Mucosa of rectum (tissue), 2 donors: ENCODE measurements around the gene MACROD2.

Experiments
- H3K27ac ChIP-seq, 2 donors: one replicate each; pipeline ENCODE4 v1.7.0; 2013; ENCODE audit warnings: inconsistent platforms in 2 of 2, low read depth in 2 of 2, low read length in 2 of 2
- H3K27me3 ChIP-seq, 2 donors: one replicate each; pipeline ENCODE4 v1.7.0; 2013; ENCODE audit warnings: low read length in 2 of 2; ENCODE audit not compliant: control insufficient read depth in 2 of 2, insufficient read depth in 2 of 2
- H3K36me3 ChIP-seq, 2 donors: one replicate each; pipeline ENCODE4 v1.7.0; 2013; ENCODE audit warnings: low read length in 2 of 2; ENCODE audit not compliant: control insufficient read depth in 2 of 2, insufficient read depth in 2 of 2
- H3K4me1 ChIP-seq, 2 donors: one replicate each; pipeline ENCODE4 v1.7.0; 2013; ENCODE audit warnings: low read length in 2 of 2, mild to moderate bottlenecking in 1 of 2; ENCODE audit not compliant: control insufficient read depth in 2 of 2, insufficient read depth in 2 of 2
- H3K4me3 ChIP-seq, 2 donors: one replicate each; pipeline ENCODE4 v1.7.0; 2013; ENCODE audit warnings: low read length in 2 of 2
- H3K9ac ChIP-seq, 2 donors: one replicate each; pipeline ENCODE4 v1.7.0; 2013; ENCODE audit warnings: low read length in 2 of 2, low read depth in 1 of 2, mild to moderate bottlenecking in 1 of 2
- H3K9me3 ChIP-seq, 2 donors: one replicate each; pipeline ENCODE4 v1.7.0; 2013; ENCODE audit warnings: low read length in 2 of 2; ENCODE audit not compliant: control insufficient read depth in 2 of 2
- donor health status: healthy.
- donor health status: Normal muscosa, but diverticular disease.

MACROD2 gene

DNA sequence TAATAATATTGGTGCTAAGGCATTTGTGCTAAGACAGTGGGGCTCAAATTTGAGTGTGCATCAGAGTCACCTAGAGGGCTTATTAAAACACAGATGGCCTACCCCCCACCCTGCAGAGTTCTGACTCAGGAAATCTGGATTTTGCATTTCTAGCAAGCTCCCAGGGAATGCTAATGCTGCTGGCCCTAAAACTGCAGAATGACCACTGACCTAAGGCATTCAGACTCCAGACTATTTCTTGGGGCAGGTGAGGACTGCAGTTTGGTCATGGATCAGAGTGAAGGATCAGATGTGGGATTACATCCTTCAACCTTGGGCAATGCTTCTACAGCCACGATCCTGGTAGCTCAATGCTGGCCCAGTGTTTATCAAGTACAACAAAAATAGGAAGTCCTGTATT is 952.2 kb downstream of the MACROD2 start:
- Histone ChIP-seq H3K9me3 (no peaks in the 10 kb centered on the region), H3K27ac (no peak overlapping the region), H3K9ac (no peak overlapping the region), H3K27me3 (no peaks in the 10 kb centered on the region), H3K36me3 (no peaks in the 10 kb centered on the region), H3K4me3 (no peak overlapping the region), H3K4me1 (no peaks in the 10 kb centered on the region)

DNA sequence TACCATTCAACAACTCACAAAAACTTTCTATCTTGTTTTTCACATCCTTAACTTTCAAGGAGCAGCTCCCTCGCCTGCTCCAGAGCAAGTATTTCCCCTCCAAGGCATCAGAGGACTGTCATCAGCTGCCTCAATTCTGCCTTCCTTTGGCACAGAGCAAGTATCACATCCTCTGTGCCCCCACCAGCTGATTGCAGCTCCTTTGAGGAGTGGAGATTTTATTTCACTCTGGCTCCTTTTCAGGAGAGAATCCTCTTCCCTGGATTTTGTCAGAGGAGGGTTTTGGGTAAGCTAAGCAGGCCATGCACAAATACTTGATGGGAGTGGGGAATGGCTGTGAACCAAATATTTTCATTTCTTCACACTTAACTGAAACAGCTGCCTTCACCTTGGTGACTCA is 952.6 kb downstream of the MACROD2 start:
- Histone ChIP-seq H3K27me3 (no peaks in the 10 kb centered on the region), H3K27ac (no peak overlapping the region), H3K9me3 (no peaks in the 10 kb centered on the region), H3K36me3 (no peaks in the 10 kb centered on the region), H3K4me1 (no peaks in the 10 kb centered on the region), H3K9ac (no peak overlapping the region), H3K4me3 (no peak overlapping the region)

- Histone ChIP-seq H3K36me3 (no peaks in the 10 kb centered on the region), H3K4me3 (no peak overlapping the region), H3K27me3 (no peaks in the 10 kb centered on the region), H3K9ac (no peak overlapping the region), H3K4me1 (no peaks in the 10 kb centered on the region), H3K27ac (no peak overlapping the region), H3K9me3 (no peaks in the 10 kb centered on the region)
Measured at GRCh38 chr20:14948416-14948815, 953.1 kb downstream of the MACROD2 start.

DNA sequence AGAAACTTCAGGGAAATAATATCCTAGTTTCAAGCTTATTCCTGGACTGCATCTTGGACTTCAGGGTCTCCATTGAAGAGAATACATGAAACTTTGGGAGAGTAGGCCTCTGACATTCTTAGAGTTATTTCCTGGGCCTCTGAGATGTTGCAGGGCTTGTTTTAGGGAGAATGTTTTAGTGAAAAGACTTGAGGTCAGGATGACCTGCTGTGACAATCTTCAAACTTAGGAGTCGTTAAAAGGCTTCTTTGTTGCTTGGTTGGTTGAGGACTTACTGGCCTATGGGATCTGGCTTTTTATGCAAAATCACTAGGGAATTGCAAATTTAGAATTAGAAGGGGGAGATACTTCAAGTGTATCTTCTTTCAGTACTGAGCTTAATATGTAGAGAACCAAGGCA is 955.3 kb downstream of the MACROD2 start:
- H3K27me3 ChIP-seq = no peaks in the 10 kb centered on the region
- no peak overlapping the region for H3K4me3 ChIP-seq
- H3K27ac ChIP-seq = no peak overlapping the region
- H3K36me3 ChIP-seq = no peaks in the 10 kb centered on the region
- H3K9me3 ChIP-seq = no peaks in the 10 kb centered on the region
- H3K4me1 ChIP-seq = no peaks in the 10 kb centered on the region
- H3K9ac ChIP-seq = no peak overlapping the region

DNA sequence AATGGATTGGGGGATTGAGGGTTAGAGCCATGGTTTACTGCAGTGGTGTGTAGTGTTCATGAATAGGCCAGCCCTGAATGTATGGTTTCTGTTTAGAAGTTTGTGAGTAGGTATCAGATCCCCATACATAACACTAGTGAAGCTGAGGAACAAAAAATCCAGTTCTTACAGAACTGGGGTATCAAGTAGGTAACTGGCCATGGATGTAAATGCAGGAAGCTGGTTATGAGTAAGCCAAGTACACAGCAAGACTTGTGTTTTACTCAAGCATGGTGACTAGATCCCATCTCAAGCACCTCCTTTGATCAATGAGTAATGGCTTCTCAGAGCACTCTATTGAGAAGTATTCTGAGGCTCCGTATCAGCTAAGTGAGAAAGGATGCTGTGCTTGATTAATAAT is 955.8 kb downstream of the MACROD2 start:
- Histone ChIP-seq H3K9ac (no peak overlapping the region), H3K4me1 (no peaks in the 10 kb centered on the region), H3K36me3 (no peaks in the 10 kb centered on the region), H3K27ac (no peak overlapping the region), H3K27me3 (no peaks in the 10 kb centered on the region), H3K9me3 (no peaks in the 10 kb centered on the region), H3K4me3 (no peak overlapping the region)

DNA sequence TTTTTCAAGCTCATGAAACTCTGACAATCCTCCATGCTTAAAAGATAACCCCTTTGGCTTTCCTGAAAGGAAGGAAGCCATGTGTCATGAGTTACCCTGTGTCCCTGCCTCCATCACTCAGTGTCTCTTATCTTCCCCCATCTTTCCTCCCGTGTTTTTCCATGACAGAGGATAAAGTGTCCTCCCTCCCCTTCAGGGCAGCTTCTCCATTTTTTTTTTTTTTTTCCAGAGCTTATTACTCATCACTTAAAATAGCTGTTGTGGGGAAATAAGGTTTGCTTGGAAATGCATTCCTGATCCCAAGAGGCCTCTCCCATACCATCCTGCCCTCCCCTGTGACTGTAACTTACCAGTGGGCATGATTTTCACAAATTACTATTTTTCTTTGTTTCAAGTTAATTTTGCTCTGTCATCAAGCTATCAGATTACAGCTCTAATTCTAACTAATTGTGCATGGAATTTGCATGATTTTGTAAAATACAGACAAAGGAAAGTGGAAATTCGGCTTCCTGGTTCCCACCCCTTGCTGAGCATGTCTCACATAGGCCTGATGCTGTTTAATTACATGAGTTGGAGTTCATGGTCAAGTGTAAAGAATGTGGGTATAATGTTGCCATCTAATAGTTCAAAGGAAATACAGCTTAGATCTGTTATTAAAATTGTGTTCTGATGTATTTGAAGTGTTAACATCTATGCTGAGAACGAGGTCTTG is 956.5 kb downstream of the MACROD2 start:
- H3K4me3 ChIP-seq = no peak overlapping the region
- no peaks in the 10 kb centered on the region for H3K9me3 ChIP-seq
- no peaks in the 10 kb centered on the region for H3K4me1 ChIP-seq
- no peaks in the 10 kb centered on the region for H3K36me3 ChIP-seq
- H3K27ac ChIP-seq = no peak overlapping the region
- H3K27me3 ChIP-seq = no peaks in the 10 kb centered on the region
- H3K9ac ChIP-seq = no peak overlapping the region

GRCh38 chr20:14953736-14954135 is 958.4 kb downstream of the MACROD2 start:
- no peak overlapping the region for H3K4me3 ChIP-seq
- no peak overlapping the region for H3K9ac ChIP-seq
- no peaks in the 10 kb centered on the region for H3K9me3 ChIP-seq
- no peaks in the 10 kb centered on the region for H3K27me3 ChIP-seq
- H3K4me1 ChIP-seq = no peaks in the 10 kb centered on the region
- no peaks in the 10 kb centered on the region for H3K36me3 ChIP-seq
- H3K27ac ChIP-seq = no peak overlapping the region

GRCh38 chr20:14955399-14955798 is 960.1 kb downstream of the MACROD2 start:
- no peaks in the 10 kb centered on the region for H3K4me1 ChIP-seq
- no peaks in the 10 kb centered on the region for H3K36me3 ChIP-seq
- H3K9ac ChIP-seq = no peak overlapping the region
- no peak overlapping the region for H3K4me3 ChIP-seq
- no peaks in the 10 kb centered on the region for H3K9me3 ChIP-seq
- H3K27me3 ChIP-seq = no peaks in the 10 kb centered on the region
- H3K27ac ChIP-seq = no peak overlapping the region

DNA sequence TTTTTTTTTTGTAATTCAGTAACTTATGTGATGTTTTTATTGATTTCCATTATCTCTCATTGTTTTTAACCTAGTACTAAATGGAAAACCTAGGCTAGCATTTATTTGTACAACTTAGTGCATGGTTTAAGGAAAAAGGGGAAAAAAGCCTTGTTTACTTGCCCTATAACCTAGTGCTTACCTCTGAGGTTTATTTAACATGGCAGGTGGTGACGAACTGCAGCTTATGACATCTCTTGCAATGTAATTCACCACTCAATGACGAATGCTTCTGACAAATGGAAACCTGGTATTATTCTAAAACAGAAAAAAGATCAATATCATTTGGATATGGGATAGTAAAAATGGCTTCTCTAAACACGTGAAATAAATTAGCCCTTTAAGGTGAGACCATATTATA is 960.7 kb downstream of the MACROD2 start:
- Histone ChIP-seq H3K36me3 (no peaks in the 10 kb centered on the region), H3K4me1 (no peaks in the 10 kb centered on the region), H3K27ac (no peak overlapping the region), H3K9me3 (no peaks in the 10 kb centered on the region), H3K27me3 (no peaks in the 10 kb centered on the region), H3K9ac (no peak overlapping the region), H3K4me3 (no peak overlapping the region)

DNA sequence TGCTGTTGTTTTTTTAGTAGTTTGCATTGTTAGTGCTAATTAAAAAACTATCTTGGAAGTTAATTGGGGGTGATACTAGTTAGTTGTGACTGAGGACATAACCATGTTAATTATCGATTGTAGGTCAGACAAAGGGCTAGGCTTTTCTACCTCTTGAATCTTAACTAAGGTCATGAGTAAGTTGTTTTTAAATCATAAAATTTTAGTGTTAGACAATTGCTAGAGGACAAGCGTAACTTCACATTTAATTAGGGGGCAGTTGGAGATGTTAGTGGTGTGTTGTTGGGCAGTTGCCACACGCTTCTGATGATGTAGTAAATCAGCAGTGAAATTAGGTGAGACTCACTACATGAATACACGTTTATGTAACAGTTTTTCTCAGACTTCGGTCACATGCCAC is 961.2 kb downstream of the MACROD2 start:
- Histone ChIP-seq H3K9me3 (no peaks in the 10 kb centered on the region), H3K4me1 (no peaks in the 10 kb centered on the region), H3K27me3 (no peaks in the 10 kb centered on the region), H3K27ac (no peak overlapping the region), H3K4me3 (no peak overlapping the region), H3K36me3 (no peaks in the 10 kb centered on the region), H3K9ac (no peak overlapping the region)

GRCh38 chr20:14957402-14957801 is 962.1 kb downstream of the MACROD2 start:
- Histone ChIP-seq H3K9ac (no peak overlapping the region), H3K9me3 (no peaks in the 10 kb centered on the region), H3K36me3 (no peaks in the 10 kb centered on the region), H3K27ac (no peak overlapping the region), H3K4me3 (no peak overlapping the region), H3K27me3 (no peaks in the 10 kb centered on the region), H3K4me1 (no peaks in the 10 kb centered on the region)
